ENCODE results near the gene LHX3. TPM values are rescaled to one million over a fixed set of nuclear protein-coding genes. Genes with fewer than 3 reads are reported as not detected.
A peak's percentile ranks its signal among the peaks of the same experiment; 100 is the strongest.

Gene LHX3
- polyA plus RNA-seq, 2 of the 4 experiments (the other 2 are of a cell fraction) = 0.03 TPM; not detected in 1

DNA sequence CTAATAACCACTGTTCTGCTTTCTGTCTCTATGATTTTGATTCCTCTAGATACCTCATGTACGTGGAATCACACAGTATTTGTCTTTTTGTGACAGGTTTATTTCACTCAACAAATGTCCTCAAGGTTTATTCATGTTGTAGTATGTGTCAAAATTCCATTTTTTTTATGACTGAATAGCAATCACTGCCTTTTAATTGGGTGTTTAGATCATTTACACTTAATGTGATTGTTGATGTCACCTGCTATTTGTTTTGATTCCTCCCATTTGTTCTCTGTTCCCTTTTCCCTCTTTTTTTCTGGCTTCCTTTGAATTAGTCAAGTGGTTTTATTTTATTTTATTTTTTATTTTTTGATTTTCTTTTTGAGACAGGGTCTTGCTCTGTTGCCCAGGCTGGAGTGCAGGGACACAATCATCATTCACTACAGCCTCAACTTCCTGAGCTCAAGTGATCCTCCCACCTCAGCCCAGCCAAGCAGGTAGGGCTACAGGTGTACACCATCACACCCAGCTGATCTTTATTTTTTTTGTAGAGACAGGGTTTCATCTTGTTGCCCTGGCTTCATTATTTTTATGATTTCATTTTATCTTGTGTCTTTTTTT, 41.6 kb downstream of the LHX3 start:
- ATAC-seq (no peak), FAIRE-seq (no peak), DNase-seq (ENCODE audit: low read depth in 1 of 2, low spot score in 1 of 2) (no peak)
- Histone ChIP-seq H3K4me3 (no peak overlapping the region), H3K27ac (no peak overlapping the region), H3K4me2 (no peak overlapping the region), H3K9me3 (peaks cover 10% of the 10 kb centered on the region; the same call in 1 of the 3 replicates), H3K4me1 (no peaks in the 10 kb centered on the region)
- ChIA-PET POLR2A (no interaction called here), CTCF (interaction anchor here (0.6 kb wide), 1 partner anchor 116 kb away, joined by 3 read pairs; no protein-coding TSS in a partner anchor)
- 5% methylated on average over 1 of the region's 1 CpG for WGBS (ENCODE audit: missing lambda C conversion rate)
- TF ChIP-seq BHLHE40 (IDR thresholded peaks at IDR 0.05; ENCODE audit: low read depth, low read length) (no peak), JUNB (IDR thresholded peaks at IDR 0.05) (no peak), GATA3 (IDR thresholded peaks at IDR 0.05; ENCODE audit: borderline replicate concordance) (no peak), KDM5A (IDR thresholded peaks at IDR 0.05) (no peak), TFCP2L1 (CRISPR knock-in tag; IDR thresholded peaks at IDR 0.05) (no peak), MYC (IDR thresholded peaks at IDR 0.05; ENCODE audit: borderline replicate concordance, low read length) (no peak), KDM1A (IDR thresholded peaks at IDR 0.05; ENCODE audit: low read depth) (no peak), CBX2 (IDR thresholded peaks at IDR 0.05; ENCODE audit: borderline replicate concordance, low read depth) (no peak), ZFP36 (IDR thresholded peaks at IDR 0.05; ENCODE audit: borderline replicate concordance, partially characterized antibody) (no peak), NR3C1 (IDR thresholded peaks at IDR 0.05) (no peak), EP300 (IDR thresholded peaks at IDR 0.05) (no peak), FOXS1 (CRISPR knock-in tag; IDR thresholded peaks at IDR 0.05) (no peak), MAFK (IDR thresholded peaks at IDR 0.05; ENCODE audit: partially characterized antibody) (no peak), HOXB5 (CRISPR knock-in tag; IDR thresholded peaks at IDR 0.05) (no peak), CHD2 (IDR thresholded peaks at IDR 0.05; ENCODE audit: low read length, partially characterized antibody) (no peak), POLR2A (IDR thresholded peaks at IDR 0.05; ENCODE audit: low read length) (no peak), PHF8 (IDR thresholded peaks at IDR 0.05; ENCODE audit: borderline replicate concordance, low read depth) (no peak)
- TF ChIP-seq, protein P1, sequence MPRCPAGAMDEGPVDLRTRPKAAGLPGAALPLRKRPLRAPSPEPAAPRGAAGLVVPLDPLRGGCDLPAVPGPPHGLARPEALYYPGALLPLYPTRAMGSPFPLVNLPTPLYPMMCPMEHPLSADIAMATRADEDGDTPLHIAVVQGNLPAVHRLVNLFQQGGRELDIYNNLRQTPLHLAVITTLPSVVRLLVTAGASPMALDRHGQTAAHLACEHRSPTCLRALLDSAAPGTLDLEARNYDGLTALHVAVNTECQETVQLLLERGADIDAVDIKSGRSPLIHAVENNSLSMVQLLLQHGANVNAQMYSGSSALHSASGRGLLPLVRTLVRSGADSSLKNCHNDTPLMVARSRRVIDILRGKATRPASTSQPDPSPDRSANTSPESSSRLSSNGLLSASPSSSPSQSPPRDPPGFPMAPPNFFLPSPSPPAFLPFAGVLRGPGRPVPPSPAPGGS (IDR thresholded peaks at IDR 0.05) = no peak

DNA sequence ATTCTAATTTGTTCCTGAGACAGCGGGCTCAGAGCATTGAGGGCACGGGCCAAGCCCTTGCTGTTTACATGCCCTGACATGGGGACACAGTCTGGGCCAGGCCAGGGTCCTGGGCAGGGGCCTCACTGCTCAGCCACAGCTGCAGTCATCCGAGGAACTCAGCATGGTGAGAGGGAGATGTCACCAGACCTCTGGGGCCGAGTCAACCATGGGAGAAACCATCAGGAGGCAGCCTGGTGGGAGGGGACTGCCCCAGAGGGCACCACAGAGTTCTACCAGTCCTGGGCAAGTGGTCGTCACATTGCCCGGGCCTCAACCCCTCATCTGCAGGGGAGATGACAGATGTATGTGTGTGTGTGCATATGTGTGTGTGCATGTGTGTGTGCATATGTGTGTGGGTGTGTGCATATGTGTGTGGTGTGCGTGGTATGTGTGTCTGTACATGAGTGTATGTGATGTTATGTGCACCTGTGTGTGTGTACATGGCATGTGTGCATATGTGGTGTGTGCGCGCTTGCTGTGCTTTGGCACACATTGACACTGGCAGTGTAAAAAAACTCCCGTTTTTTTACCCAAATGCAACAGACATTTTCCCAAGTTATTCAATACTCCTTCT, 43.8 kb downstream of the LHX3 start:
- ATAC-seq = 0 out of 6 replicates have a peak, but pooled peaks of 1 of the 2 experiments have one; percentile 26

DNA sequence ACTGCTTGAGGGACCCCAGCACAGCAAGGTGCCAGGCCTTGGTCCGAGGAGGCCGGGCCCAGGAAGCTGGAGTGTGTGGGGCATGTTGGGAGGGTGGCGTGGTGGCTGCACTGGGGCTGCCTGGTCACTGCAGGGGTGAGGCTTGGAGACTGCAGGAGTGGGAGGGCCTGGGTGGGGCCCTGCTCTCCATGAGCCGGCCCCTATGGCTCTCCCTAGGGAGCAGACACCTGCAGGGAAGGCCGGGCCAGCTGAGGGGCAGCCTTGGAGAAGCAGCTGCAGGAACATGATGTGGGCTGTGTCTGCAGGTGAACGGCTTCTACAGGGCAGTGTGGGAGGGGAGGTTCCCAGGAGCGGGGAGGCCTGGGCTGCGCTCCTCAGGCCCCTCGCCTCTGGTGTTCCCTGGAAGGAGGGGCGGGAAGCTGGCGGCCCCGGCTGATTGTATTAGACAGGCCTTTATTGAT, 44.5 kb downstream of the LHX3 start:
- 88% methylated on average over 7 of the region's 12 CpGs for WGBS (ENCODE audit: missing lambda C conversion rate)
- no peak overlapping the region for H3K4me3 ChIP-seq
- H3K9me3 ChIP-seq = peaks cover 7% of the 10 kb centered on the region; the same call in 1 of the 3 replicates
- TF ChIP-seq RARB (CRISPR knock-in tag; IDR thresholded peaks at IDR 0.05) (no peak), ESRRA (IDR thresholded peaks at IDR 0.05; ENCODE audit: borderline replicate concordance, low read length) (no peak), CHD2 (IDR thresholded peaks at IDR 0.05; ENCODE audit: low read length, partially characterized antibody) (no peak), MAFK (IDR thresholded peaks at IDR 0.05; ENCODE audit: partially characterized antibody) (no peak), NPAS2 (CRISPR knock-in tag; IDR thresholded peaks at IDR 0.05; ENCODE audit: borderline replicate concordance) (no peak), BHLHE40 (IDR thresholded peaks at IDR 0.05; ENCODE audit: low read depth, low read length) (no peak), ZC3H11A (IDR thresholded peaks at IDR 0.05) (no peak), HOXA7 (CRISPR knock-in tag; IDR thresholded peaks at IDR 0.05) (no peak)
- no peak overlapping the region for H3K27ac ChIP-seq
- ChIA-PET CTCF (interaction anchor here (1.1 to 2.7 kb wide), 5 partner anchors 9 to 123 kb away, joined by 3 to 10 read pairs (median 4); no protein-coding TSS in a partner anchor), POLR2A (no interaction called here)
- no peak for FAIRE-seq
- DNase-seq (ENCODE audit: low read depth in 1 of 2, low spot score in 1 of 2) = no peak
- no peak overlapping the region for H3K4me2 ChIP-seq
- peak in 1 of 2 experiments; percentile 31; a peak in 3 of 6 replicates for ATAC-seq
- H3K4me1 ChIP-seq = no peaks in the 10 kb centered on the region

More for the DNA sequence above, 43.8 kb downstream of the LHX3 start:
- ChIA-PET POLR2A (no interaction called here), CTCF (interaction anchor here (1.3 to 2.7 kb wide), 2 partner anchors 10 to 21 kb away, joined by 3 to 10 read pairs; no protein-coding TSS in a partner anchor)
- FAIRE-seq (no peak), DNase-seq (ENCODE audit: low read depth in 1 of 2, low spot score in 1 of 2) (no peak)
- Histone ChIP-seq H3K27ac (no peak overlapping the region), H3K9me3 (peaks cover 7% of the 10 kb centered on the region; the same call in 1 of the 3 replicates), H3K4me1 (no peaks in the 10 kb centered on the region), H3K4me3 (no peak overlapping the region), H3K4me2 (no peak overlapping the region)
- TF ChIP-seq, protein P2, sequence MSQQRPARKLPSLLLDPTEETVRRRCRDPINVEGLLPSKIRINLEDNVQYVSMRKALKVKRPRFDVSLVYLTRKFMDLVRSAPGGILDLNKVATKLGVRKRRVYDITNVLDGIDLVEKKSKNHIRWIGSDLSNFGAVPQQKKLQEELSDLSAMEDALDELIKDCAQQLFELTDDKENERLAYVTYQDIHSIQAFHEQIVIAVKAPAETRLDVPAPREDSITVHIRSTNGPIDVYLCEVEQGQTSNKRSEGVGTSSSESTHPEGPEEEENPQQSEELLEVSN (IDR thresholded peaks at IDR 0.05; ENCODE audit: borderline replicate concordance, low read depth) = no peak
- TF ChIP-seq HOXB5 (CRISPR knock-in tag; IDR thresholded peaks at IDR 0.05) = no peak
- WGBS (ENCODE audit: missing lambda C conversion rate) = 60% methylated on average over 10 of the region's 10 CpGs
